ENCODE measurements around the gene CDH23.

The CDH23 gene

GRCh38 chr10:71729161-71729636 lies 332.5 kb downstream of the CDH23 start:
- TF ChIP-seq CTCF (conservative IDR thresholded peaks at IDR 0.05; ENCODE audit: low read depth, low read length): no peak
- DNase-seq (ENCODE audit: low read depth): no peak
- H3K4me3 ChIP-seq (ENCODE audit: low read length): no peak overlapping the region

DNA sequence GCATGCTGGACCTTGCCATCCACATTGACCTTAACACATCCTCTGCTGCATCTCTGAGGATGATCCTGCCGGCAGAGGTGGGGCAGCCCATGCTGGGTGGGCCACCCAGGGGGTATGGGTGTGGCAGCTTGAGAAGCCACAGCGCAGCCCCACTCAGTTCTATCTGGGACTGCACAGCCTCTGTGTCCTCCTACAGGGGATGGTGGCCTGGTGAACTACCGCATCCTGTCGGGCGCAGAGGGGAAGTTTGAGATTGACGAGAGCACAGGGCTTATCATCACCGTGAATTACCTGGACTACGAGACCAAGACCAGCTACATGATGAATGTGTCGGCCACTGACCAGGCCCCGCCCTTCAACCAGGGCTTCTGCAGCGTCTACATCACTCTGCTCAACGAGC lies 335.1 kb downstream of the CDH23 start:
- TF ChIP-seq CTCF (conservative IDR thresholded peaks at IDR 0.05; ENCODE audit: low read depth, low read length): no peak
- DNase-seq (ENCODE audit: low read depth): no peak
- no peak overlapping the region for H3K4me3 ChIP-seq (ENCODE audit: low read length)

- DNase-seq (ENCODE audit: low read depth): no peak
- no peak for TF ChIP-seq CTCF (conservative IDR thresholded peaks at IDR 0.05; ENCODE audit: low read depth, low read length)
- no peak overlapping the region for H3K4me3 ChIP-seq (ENCODE audit: low read length)
These were observed 338.1 kb downstream of the CDH23 start for GRCh38 chr10:71734797-71735196.

DNA sequence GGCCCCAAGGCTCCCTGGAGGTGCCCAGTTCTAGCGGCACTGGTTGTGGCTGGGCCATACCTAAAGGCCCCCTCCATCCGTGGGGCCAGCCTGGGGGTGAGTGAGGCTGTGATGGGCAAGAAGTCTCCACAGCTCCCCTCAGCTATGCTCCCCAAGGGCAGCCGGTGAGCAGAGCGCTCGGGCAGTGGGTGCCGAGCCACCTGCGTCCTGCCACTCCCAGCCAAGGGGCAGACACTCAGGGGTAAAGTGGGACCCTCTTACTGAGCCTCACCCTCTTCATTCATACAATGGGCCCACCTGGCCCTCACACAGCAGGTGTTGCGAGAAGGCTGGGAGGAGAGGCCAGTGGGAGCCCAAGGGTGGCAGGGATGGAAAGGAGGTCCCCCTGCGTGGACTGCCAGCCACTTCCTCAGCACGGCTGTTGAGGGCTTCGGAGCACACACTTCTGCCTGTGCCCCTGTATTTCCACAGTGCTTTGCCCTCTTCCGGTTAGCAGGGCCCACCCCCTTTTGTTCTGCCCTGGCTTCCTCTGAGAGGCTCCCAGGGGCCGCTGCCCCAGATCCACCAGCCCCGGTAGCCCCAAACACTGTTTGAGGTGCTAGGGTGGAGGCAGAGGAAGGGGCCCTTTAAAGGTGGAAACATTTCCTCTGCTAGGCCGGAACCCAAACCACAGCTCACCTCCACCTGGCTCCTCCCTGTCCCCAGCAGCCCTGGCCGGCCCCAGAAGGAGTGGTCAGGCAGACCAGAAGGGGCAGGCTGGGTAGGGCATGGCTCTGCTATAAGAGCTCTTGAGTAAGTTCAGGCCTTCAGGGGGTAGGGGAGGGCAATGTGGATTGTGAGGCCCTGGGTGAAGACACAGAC lies 339.2 kb downstream of the CDH23 start:
- no peak overlapping the region for H3K4me3 ChIP-seq (ENCODE audit: low read length)
- no peak for DNase-seq (ENCODE audit: low read depth)
- no peak for TF ChIP-seq CTCF (conservative IDR thresholded peaks at IDR 0.05; ENCODE audit: low read depth, low read length)

- no peak overlapping the region for H3K4me3 ChIP-seq (ENCODE audit: low read length)
- TF ChIP-seq CTCF (conservative IDR thresholded peaks at IDR 0.05; ENCODE audit: low read depth, low read length): no peak
- DNase-seq (ENCODE audit: low read depth): no peak
These were observed 339.8 kb downstream of the CDH23 start for GRCh38 chr10:71736570-71736952.

DNA sequence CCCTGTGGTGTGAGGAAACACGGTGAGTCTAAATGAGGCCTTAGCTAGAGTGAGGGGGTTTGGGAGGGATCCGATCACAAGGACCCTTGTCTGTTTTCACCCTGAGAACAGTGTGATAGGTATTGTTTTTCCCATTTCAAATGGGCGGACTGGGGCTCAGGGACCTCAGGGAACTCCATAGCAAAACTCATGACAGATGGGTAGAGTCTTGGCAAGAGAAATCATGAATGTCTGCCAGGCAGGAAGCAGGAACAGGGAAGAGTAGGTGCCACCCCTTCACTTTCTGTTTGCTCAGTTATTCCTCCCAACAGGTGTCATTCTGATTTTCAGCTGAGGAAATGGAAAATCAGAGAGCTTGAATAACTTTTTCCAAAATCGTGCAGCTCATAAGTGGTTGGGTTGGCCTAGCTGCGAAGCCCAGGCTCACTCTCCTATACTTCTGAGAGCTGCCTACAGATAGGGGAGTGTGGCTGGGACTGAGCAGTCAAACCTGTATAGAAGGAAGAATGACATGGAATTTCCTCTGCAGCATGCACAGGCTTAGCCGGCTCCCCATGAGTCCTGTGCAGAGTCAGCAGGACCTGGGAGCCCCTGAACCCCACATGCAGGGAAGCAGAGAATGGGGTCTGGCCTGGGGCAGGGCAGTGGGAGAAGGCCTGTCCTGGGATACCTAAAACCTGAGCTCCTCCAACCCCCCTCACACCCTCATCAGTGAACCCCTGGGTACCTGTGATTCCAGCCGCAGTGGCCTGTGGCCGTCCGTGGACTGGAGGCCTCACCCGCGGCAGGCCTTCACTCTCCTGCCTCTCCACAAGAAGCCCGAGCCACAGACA lies 340.5 kb downstream of the CDH23 start:
- TF ChIP-seq CTCF (conservative IDR thresholded peaks at IDR 0.05; ENCODE audit: low read depth, low read length): no peak
- no peak for DNase-seq (ENCODE audit: low read depth)
- no peak overlapping the region for H3K4me3 ChIP-seq (ENCODE audit: low read length)

Data from retinal pigment epithelial cell (primary cell).